Measurements from ENCODE around the gene KIF1A.

DNA sequence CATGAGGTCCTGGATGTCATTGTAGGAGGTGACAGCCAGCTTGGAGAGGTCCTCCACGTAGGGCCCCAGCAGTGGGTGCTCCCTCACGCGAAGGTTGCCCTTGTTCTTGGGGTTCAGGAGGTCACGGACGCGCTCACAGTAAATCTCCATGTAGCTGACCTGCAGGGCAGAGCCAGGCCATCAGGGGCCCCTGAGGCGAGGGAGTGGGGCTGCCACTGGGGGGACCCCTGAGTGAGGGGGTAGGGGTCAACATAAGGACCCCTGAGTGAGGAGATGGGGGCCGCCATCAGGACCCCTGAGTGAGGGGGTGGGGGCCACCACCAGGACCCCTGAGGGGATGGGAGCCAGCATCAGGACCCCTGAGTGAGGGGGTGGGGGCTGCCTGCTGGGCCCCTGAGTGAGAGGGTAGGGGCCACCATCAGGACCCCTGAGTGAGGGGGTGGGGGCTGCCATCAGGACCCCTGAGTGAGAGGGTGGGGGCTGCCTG is 33.6 kb downstream of the KIF1A start:
- no peak for TF ChIP-seq CTCF (IDR thresholded peaks at IDR 0.05; ENCODE audit: low read length)
- TF ChIP-seq EZH2 (IDR thresholded peaks at IDR 0.05; ENCODE audit: borderline replicate concordance, low read length) = no peak

Data from OCI-LY1 (cell line).